GM11168 (cell line): ENCODE measurements around the gene GPHA2.

Experiments
- in situ Hi-C: fragments of 300-500 bp; cut with MboI; formaldehyde crosslinking; loops from one replicate; pipeline ENCODE4 v1.12.0; 2022; ENCODE audit warnings: low sequenced_read_pairs; ENCODE audit not compliant: unreplicated experiment

GPHA2 gene

DNA sequence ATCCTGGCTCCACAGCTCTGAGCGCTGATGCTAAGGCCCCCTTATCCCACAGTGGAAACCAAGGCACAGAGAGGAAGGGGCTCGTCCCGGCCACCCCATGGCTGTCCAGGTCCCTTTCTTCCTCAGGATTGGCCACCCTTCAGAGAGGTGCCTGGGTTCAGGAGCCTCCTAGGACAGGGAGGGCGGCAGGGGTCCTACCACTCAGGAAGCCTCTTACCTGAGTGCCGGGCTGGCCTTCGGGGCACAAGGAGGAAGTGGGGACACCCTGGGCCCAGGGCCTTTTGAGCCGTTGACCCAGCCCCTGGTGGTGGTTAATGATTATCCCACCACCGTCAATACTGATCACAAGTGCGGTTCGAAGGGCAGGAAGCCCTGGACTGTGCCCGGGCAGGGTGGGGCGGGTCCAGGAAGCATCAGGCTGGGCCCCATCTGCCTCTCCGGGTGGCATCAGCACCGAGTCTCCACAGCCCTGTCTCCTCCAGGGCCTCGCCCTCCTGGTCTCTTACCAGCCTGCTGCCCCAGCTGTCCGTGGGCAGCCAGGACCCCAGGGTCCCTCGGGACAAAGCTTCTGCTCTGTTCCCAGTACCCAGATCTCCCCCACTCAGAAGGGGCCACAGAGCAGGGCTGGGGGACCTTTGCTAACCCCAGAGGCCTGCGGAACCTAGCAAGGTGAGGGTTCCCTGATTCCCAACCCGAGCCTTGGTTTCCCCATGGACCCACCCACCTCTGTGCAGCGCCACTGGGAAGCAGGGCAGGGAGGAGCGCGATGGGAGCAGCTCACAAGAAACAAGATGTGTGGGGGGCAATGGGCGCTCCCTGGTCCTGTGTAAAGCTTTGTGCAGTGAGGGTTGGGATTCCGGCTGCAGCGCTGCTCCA is 42.3 kb downstream of the GPHA2 start:
- in situ Hi-C loops, result loop anchor here (5.0 kb wide), 1 partner anchor 46 kb away; no protein-coding TSS in a partner anchor

DNA sequence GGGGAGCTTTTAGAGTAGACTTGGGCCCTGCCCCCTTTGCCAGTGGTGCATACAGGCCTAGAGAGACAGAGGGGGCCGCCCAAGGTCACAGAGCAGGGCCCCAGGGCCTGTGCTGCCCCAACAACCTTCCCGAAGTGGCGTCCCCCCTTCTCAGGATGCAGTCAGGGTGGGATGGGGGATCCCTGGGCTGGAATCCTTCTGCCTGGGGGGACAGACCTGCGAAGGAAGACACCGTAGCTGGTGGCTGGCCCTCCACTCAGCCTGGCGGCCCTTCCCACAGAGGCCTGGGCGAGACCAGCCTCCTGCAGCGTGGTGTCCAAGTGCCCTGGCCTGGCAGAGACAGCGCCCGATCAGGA is 42.9 kb downstream of the GPHA2 start:
- in situ Hi-C loops, result loop anchor here (5.0 kb wide), 1 partner anchor 46 kb away; no protein-coding TSS in a partner anchor

- in situ Hi-C loops, result loop anchor here (5.0 kb wide), 1 partner anchor 45 kb away; no protein-coding TSS in a partner anchor
Measured at GRCh38 chr11:64892411-64892831, 43.3 kb downstream of the GPHA2 start.

DNA sequence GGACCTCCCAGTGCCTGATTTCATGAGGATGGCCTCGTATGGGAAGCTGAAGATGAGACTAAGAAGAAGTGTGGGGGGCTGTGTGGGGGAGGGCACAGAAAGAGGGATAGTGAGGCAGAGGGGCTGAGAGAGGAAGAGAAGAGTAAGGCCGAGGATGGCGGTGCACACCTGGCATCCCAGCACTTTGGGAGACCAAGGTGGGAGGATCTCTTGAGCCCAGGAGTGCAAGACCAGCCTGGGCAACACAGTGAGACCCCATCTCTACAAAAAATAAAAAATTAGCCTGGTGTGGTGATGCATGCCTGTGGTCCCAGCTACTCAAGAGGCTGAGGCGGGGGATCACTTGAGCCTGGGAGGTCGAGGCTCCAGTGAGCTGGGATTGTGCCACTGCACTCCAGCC is 43.8 kb downstream of the GPHA2 start:
- in situ Hi-C loops, result loop anchor here (5.0 kb wide), 1 partner anchor 45 kb away; no protein-coding TSS in a partner anchor

- in situ Hi-C loops, result loop anchor here (5.0 kb wide), 1 partner anchor 44 kb away; no protein-coding TSS in a partner anchor
Measured at GRCh38 chr11:64891215-64891848, 44.4 kb downstream of the GPHA2 start.

DNA sequence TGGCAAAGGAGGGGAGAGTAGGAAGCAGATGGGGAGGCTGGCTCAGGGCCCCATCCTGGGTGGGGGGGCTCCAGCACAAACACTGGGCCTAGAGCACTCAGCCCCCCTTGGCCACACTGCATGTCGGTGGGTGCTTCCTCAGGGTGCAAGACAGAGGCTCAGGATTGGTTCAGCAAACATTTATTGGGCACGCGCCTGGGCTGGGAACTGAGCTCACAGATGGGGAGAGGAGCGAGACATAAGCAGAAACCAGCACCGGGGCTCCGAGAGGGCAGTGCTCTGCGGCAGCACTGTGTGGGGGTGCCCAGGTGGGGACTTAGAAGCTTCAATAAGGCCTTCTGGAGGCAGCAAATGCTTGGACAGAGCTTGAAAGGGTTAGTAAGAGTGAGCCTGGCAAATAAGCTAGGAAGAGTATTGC is 45.2 kb downstream of the GPHA2 start:
- in situ Hi-C loops, result loop anchor here (5.0 kb wide), 1 partner anchor 43 kb away; no protein-coding TSS in a partner anchor

- in situ Hi-C loops, result no loop called here
Measured at GRCh38 chr11:64888729-64889511, 46.8 kb downstream of the GPHA2 start.

DNA sequence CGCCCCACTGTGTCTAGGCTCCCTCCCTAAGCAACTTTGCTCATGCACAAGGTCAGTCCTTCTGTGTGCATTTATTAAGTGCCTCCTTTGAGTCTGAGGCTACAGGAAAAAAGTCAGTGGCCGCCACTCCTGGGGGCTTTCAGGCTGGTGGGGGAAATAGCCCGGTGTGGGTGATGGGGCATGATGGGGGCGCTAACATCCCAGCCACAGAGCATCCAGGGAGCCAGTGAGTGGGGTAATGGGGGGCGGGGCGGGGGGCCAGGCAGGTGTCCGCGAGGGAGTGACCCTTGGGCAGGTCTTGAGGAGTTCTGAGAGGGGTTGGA is 47.3 kb downstream of the GPHA2 start:
- in situ Hi-C loops, result no loop called here

GRCh38 chr11:64887757-64888405 is 47.8 kb downstream of the GPHA2 start:
- in situ Hi-C loops, result no loop called here

DNA sequence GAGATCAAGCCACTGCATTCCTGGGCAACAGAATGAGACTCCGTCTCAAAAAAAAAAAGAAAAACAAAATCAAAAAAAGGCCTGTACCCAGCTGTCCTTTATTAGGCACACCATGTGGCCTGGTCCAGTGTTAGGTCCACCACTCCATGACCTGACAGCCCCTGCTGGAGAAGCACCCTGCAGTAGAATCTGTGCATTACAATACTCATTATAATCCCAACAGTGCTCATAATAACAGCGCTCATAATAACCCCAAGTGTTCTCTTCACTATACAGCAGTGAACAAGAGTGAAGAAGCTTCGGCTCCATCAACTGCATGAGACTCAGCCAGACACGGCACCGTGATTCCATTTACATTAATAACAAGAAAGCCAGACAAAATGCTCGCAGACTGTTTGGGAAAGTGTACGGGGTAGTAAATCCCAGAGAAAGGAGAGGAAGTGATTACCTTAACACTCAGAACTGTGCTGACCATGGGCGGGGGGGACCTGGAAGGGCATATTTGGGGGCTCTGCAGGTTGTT is 48.4 kb downstream of the GPHA2 start:
- in situ Hi-C loops, result no loop called here

- in situ Hi-C loops, result no loop called here
Measured at GRCh38 chr11:64885367-64886286, 50.1 kb downstream of the GPHA2 start.
